ENCODE results near the gene SLC16A11. TPM values are rescaled to one million over a fixed set of nuclear protein-coding genes. Genes with fewer than 3 reads are reported as not detected.

Gene SLC16A11
- total and polyA plus RNA-seq, 9 of the 15 experiments (the other 6 are each of a cell fraction or from before 2014, with no cell fraction given): not detected

GRCh38 chr17:7021993-7022778 lies 21.7 kb downstream of the SLC16A11 start (continued):
- TF ChIP-seq ETS1 (conservative IDR thresholded peaks at IDR 0.05; ENCODE audit: control insufficient read depth, low read depth, low read length) (0 out of 2 replicates have a peak, but pooled peaks have one; percentile 29), ZFX (CRISPR knock-in tag; IDR thresholded peaks at IDR 0.05) (0 out of 2 replicates have a peak, but pooled peaks have one; percentile 4), REST (IDR thresholded peaks at IDR 0.05; ENCODE audit: borderline replicate concordance) (peak; percentile 72), REST (CRISPR knock-in tag; IDR thresholded peaks at IDR 0.05; ENCODE audit: low read depth) (no peak), TCFL5 (CRISPR knock-in tag; conservative IDR thresholded peaks at IDR 0.05) (no peak), RBM14 (IDR thresholded peaks at IDR 0.05; ENCODE audit: borderline replicate concordance, insufficient read depth, low read depth, low read length) (no peak), ZNF217 (CRISPR knock-in tag; IDR thresholded peaks at IDR 0.05) (no peak), CREB5 (CRISPR knock-in tag; IDR thresholded peaks at IDR 0.05) (no peak), PCBP2 (IDR thresholded peaks at IDR 0.05; ENCODE audit: low read depth, low read length, poor library complexity, severe bottlenecking) (no peak), NCOA2 (IDR thresholded peaks at IDR 0.05; ENCODE audit: partially characterized antibody in 2 of 2) (no peak), HES1 (IDR thresholded peaks at IDR 0.05; ENCODE audit: low read depth) (no peak), STAT5B (CRISPR knock-in tag; IDR thresholded peaks at IDR 0.05) (no peak), ZBTB2 (IDR thresholded peaks at IDR 0.05) (no peak), ZNF444 (CRISPR knock-in tag; IDR thresholded peaks at IDR 0.05) (no peak)
